Measurements from ENCODE around the gene DRAM1.
"Not testable (repeated sequence)": the region's sequence is repeated elsewhere in the genome, so short reads cannot be mapped to it uniquely, and the experiment has no call there.

DRAM1 gene

GRCh38 chr12:101859664-101860607 lies 17.4 kb upstream of the DRAM1 start:
- no peak for DNase-seq

GRCh38 chr12:101861688-101862087 lies 15.7 kb upstream of the DRAM1 start:
- not testable (repeated sequence) for DNase-seq

- no peak for DNase-seq
Observed at GRCh38 chr12:101862245-101862644, 15.1 kb upstream of the DRAM1 start.

GRCh38 chr12:101863981-101864380 lies 13.4 kb upstream of the DRAM1 start:
- DNase-seq, result no peak

GRCh38 chr12:101866615-101867373 lies 10.6 kb upstream of the DRAM1 start:
- DNase-seq, result no peak

- not testable (repeated sequence) for DNase-seq
Observed at GRCh38 chr12:101867619-101868018, 9.8 kb upstream of the DRAM1 start.

- no peak for DNase-seq
Observed at GRCh38 chr12:101870925-101871324, 6.5 kb upstream of the DRAM1 start.

GRCh38 chr12:101875162-101875561 lies 2.2 kb upstream of the DRAM1 start:
- DNase-seq, result no peak

- peak; percentile 30 for DNase-seq
Observed at GRCh38 chr12:101876322-101876860, 989 bp upstream of the DRAM1 start.

GRCh38 chr12:101877806-101878242 lies 444 bp downstream of the DRAM1 start:
- DNase-seq, result peak; percentile 39

GRCh38 chr12:101878243-101878821 lies 952 bp downstream of the DRAM1 start:
- DNase-seq, result peak; percentile 12

- no peak for DNase-seq
Observed at GRCh38 chr12:101880769-101881168, 3.4 kb downstream of the DRAM1 start.

- DNase-seq, result no peak
Observed at GRCh38 chr12:101881228-101881627, 3.8 kb downstream of the DRAM1 start.

- no peak for DNase-seq
Observed at GRCh38 chr12:101884174-101884573, 6.8 kb downstream of the DRAM1 start.

GRCh38 chr12:101884781-101885340 lies 7.5 kb downstream of the DRAM1 start:
- DNase-seq, result not testable (repeated sequence)

GRCh38 chr12:101885912-101886561 lies 8.7 kb downstream of the DRAM1 start:
- DNase-seq, result no peak

GRCh38 chr12:101889211-101889752 lies 11.9 kb downstream of the DRAM1 start:
- no peak for DNase-seq

GRCh38 chr12:101891462-101891971 lies 14.1 kb downstream of the DRAM1 start:
- peak; percentile 8 for DNase-seq

GRCh38 chr12:101892794-101893193 lies 15.4 kb downstream of the DRAM1 start:
- no peak for DNase-seq

- DNase-seq, result no peak
Observed at GRCh38 chr12:101901777-101902176, 24.4 kb downstream of the DRAM1 start.

- DNase-seq, result no peak
Observed at GRCh38 chr12:101902641-101903040, 25.3 kb downstream of the DRAM1 start.

- DNase-seq, result no peak
Observed at GRCh38 chr12:101906226-101906625, 28.8 kb downstream of the DRAM1 start.
